Measurements from ENCODE around the gene ALOX5AP.

Gene ALOX5AP

DNA sequence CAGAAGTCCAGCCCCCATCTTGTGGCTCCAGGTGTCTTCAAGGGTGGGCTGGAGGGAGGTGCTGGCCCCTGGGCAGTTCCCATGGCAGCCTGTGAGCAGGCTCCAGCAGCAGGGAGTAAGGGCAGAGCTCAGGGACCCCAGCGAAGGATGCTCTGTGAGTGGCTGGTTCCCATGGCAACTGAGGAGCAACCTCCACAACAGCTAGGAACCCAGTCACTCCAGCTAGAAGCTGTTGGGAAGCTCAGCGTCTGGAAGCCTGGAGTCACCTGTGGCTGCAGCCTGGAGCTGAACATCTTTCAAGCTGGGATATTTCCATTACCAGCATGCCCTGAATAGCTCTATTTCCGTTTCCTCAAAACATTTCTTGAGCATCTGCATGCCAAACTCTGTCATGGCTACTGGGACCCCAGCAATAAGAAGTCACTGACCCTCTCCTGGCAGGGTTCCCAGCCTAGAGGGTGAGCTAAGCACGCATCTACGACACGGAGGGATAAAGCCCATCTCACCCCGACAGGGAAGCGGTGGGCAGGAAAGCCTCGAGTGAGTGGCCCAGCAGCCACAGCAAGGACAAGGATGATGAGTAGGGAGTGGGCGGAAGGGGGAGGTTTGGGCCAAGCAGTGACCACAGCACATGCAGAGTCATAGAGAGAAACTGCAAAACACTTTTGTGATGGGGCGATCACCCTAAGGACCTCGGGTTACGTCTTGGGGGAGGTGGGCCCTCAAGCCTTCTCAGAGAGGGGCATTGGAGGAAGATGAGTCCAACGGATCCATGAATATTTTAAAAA is 52.6 kb downstream of the ALOX5AP start:
- no peaks in the 10 kb centered on the region for H3K36me3 ChIP-seq (ENCODE audit: control insufficient read depth, insufficient read depth, low read length)
- DNase-seq (ENCODE audit: low read depth, low spot score) = no peak
- H3K27ac ChIP-seq (ENCODE audit: low read length) = no peak overlapping the region
- H3K4me1 ChIP-seq (ENCODE audit: control insufficient read depth, insufficient read depth, low read length) = no peaks in the 10 kb centered on the region
- no peak overlapping the region for H3K4me3 ChIP-seq (ENCODE audit: low read length)
- H3K27me3 ChIP-seq (ENCODE audit: control insufficient read depth, insufficient read depth, low read length) = no peaks in the 10 kb centered on the region
- no peaks in the 10 kb centered on the region for H3K9me3 ChIP-seq (ENCODE audit: control insufficient read depth, insufficient read depth, low read length)
- WGBS (ENCODE audit: insufficient coverage, insufficient read length) = no CpG with 5 or more reads among the region's 14 CpGs

DNA sequence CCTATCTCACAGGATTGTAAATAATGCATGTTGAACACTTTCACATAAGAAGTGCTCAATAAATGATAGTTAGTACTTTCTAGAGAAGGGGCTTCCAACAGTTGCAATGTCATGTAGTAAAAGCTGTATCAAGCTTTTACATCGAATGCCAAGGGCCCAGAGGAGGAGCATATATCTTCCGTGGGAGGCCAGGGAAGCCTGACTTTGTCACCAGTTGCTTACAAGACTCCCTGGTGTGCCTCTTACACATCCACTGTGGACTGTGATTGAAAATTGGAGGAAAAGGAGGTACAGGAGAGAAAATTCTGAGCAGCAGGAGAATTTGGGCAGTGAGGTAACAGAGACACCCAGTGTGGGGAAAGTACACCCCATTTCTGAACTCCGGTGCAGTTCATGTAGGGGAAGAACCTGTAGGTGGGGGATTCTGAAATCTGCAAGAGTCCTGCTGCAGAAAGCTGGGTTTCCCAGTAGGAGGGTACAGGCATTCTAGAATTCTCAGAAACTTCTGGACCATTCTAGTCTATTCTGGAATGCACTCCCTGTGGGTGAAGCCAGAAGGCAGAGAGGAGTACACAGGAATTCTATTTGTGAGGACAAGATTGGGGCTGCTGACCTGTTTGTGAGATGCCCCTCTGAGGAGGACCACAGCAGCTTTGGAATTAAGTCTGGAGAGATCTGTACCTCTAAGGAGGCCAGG is 54.0 kb downstream of the ALOX5AP start:
- no CpG with 5 or more reads among the region's 3 CpGs for WGBS (ENCODE audit: insufficient coverage, insufficient read length)

DNA sequence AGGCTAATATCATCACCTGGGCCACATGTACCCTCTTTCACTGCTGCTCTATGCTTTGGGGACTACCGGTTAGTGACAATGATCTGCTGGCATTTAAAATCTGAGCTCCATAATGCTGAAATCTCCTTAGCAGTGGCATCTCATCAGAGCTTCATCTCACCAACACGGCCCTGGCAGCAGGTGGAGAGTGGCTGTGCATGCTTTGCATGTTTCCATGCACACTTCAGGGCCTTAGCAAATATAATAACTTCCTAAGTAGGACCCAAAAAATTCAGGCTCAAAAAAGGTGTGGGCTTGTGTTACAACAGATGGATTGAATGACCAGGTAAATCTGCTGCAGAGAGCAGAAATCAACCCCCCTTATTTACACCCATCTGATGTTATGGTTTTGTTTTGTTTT is 55.2 kb downstream of the ALOX5AP start:
- Histone ChIP-seq H3K9me3 (ENCODE audit: control insufficient read depth, insufficient read depth, low read length) (no peaks in the 10 kb centered on the region), H3K4me3 (ENCODE audit: low read length) (no peak overlapping the region), H3K4me1 (ENCODE audit: control insufficient read depth, insufficient read depth, low read length) (no peaks in the 10 kb centered on the region), H3K27ac (ENCODE audit: low read length) (no peak overlapping the region), H3K27me3 (ENCODE audit: control insufficient read depth, insufficient read depth, low read length) (no peaks in the 10 kb centered on the region), H3K36me3 (ENCODE audit: control insufficient read depth, insufficient read depth, low read length) (no peaks in the 10 kb centered on the region)
- no peak for DNase-seq (ENCODE audit: low read depth, low spot score)
- WGBS (ENCODE audit: insufficient coverage, insufficient read length) = no CpG with 5 or more reads among the region's 2 CpGs

More for the DNA sequence above, 54.0 kb downstream of the ALOX5AP start:
- no peaks in the 10 kb centered on the region for H3K36me3 ChIP-seq (ENCODE audit: control insufficient read depth, insufficient read depth, low read length)
- no peak overlapping the region for H3K27ac ChIP-seq (ENCODE audit: low read length)
- no peaks in the 10 kb centered on the region for H3K9me3 ChIP-seq (ENCODE audit: control insufficient read depth, insufficient read depth, low read length)
- no peaks in the 10 kb centered on the region for H3K27me3 ChIP-seq (ENCODE audit: control insufficient read depth, insufficient read depth, low read length)
- no peaks in the 10 kb centered on the region for H3K4me1 ChIP-seq (ENCODE audit: control insufficient read depth, insufficient read depth, low read length)
- H3K4me3 ChIP-seq (ENCODE audit: low read length) = no peak overlapping the region
- DNase-seq (ENCODE audit: low read depth, low spot score) = no peak

DNA sequence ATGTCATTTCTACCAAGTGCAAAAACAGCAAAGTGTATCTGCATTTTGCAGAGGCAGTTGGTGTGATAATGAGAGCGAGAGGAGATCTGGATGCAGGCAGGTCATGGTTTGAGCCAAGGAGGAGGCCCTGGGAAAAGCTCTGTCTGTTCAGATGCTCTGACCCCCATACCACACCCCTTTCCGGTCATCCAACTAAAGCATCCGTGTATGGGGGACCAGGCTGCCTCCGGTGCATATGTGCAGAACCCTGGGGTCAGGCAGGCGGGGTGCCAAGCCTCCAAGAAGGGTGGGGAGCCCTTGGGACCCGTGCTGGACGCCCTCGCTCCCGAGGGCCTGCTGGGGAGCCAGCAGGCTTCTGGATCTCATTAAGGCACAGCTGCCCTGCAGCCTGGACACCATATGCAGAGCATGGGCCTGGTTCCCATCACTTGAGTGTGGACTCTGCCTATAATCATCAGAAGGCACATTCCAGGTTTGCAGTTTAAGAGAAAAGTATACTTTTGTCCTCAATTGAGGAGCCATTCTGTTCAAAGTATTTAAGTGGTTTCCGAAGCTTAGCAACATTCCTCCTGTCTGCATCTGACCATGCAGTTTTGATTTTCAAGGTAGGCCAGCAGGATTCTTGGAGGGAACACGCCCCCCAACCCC is 56.1 kb downstream of the ALOX5AP start:
- WGBS (ENCODE audit: insufficient coverage, insufficient read length) = no CpG with 5 or more reads among the region's 11 CpGs
- no peaks in the 10 kb centered on the region for H3K27me3 ChIP-seq (ENCODE audit: control insufficient read depth, insufficient read depth, low read length)
- H3K4me3 ChIP-seq (ENCODE audit: low read length) = no peak overlapping the region
- DNase-seq (ENCODE audit: low read depth, low spot score) = no peak
- no peaks in the 10 kb centered on the region for H3K9me3 ChIP-seq (ENCODE audit: control insufficient read depth, insufficient read depth, low read length)
- no peaks in the 10 kb centered on the region for H3K36me3 ChIP-seq (ENCODE audit: control insufficient read depth, insufficient read depth, low read length)
- H3K27ac ChIP-seq (ENCODE audit: low read length) = no peak overlapping the region
- H3K4me1 ChIP-seq (ENCODE audit: control insufficient read depth, insufficient read depth, low read length) = no peaks in the 10 kb centered on the region

DNA sequence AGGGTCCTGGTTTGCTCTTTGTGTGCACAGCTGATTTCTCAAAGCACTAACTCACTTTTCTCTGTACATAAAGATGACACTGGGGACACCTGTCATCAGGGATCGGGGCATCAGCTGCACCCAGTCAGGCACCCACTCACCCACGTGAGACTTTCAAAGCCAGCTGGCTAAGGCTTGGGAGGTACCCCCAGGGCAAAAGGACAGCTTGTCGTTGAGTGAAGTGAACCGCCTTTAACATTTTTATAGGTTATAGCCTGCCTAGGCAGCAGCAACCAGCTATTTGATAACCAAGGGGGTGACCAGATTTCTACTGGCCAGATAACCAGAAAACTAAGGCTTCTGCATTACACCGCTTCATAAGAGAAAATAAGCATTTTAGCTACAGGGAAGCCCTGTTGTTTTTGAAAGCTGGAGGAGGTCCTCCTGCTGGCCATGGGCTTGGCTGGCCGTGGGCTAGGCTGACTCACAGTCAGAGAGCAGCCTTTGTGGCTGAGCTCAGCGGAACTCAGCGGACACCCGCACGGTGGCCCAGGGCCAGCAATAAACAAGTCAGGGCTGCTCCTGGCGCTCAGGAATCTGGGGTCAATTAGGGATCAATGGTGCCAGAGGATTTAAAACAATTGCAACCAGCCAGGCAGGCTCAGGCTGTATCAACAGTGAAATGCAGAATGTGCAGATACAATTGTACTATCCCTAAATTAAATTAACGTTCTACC is 57.1 kb downstream of the ALOX5AP start:
- Histone ChIP-seq H3K27ac (ENCODE audit: low read length) (no peak overlapping the region), H3K4me3 (ENCODE audit: low read length) (no peak overlapping the region), H3K36me3 (ENCODE audit: control insufficient read depth, insufficient read depth, low read length) (no peaks in the 10 kb centered on the region), H3K4me1 (ENCODE audit: control insufficient read depth, insufficient read depth, low read length) (no peaks in the 10 kb centered on the region), H3K27me3 (ENCODE audit: control insufficient read depth, insufficient read depth, low read length) (no peaks in the 10 kb centered on the region), H3K9me3 (ENCODE audit: control insufficient read depth, insufficient read depth, low read length) (no peaks in the 10 kb centered on the region)
- no peak for DNase-seq (ENCODE audit: low read depth, low spot score)
- WGBS (ENCODE audit: insufficient coverage, insufficient read length) = no CpG with 5 or more reads among the region's 12 CpGs

DNA sequence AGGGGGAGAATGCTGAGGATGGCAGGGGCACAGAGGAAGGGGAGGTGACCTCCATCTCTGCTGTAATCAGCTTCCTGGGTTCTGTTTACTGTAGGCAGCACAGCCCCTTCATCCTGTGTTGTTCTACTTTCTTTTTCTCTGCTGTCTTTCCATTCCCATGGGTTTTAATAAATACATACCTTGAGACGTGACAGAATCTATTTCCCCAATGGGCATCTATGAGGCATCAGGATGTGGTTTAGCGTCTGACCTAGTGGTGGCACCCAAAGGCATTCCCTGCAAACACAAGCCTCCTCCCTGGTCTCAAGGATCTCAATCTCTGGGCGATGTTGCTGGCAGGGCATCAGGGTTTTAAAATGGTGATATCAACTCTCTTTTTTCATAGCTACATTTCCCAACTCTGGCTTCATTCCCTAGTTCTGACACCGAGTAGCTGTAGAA is 60.8 kb downstream of the ALOX5AP start:
- Histone ChIP-seq H3K27ac (ENCODE audit: low read length) (no peak overlapping the region), H3K27me3 (ENCODE audit: control insufficient read depth, insufficient read depth, low read length) (no peaks in the 10 kb centered on the region), H3K9me3 (ENCODE audit: control insufficient read depth, insufficient read depth, low read length) (no peaks in the 10 kb centered on the region), H3K36me3 (ENCODE audit: control insufficient read depth, insufficient read depth, low read length) (no peaks in the 10 kb centered on the region), H3K4me3 (ENCODE audit: low read length) (no peak overlapping the region), H3K4me1 (ENCODE audit: control insufficient read depth, insufficient read depth, low read length) (no peaks in the 10 kb centered on the region)
- no CpG with 5 or more reads among the region's 4 CpGs for WGBS (ENCODE audit: insufficient coverage, insufficient read length)
- DNase-seq (ENCODE audit: low read depth, low spot score) = no peak

DNA sequence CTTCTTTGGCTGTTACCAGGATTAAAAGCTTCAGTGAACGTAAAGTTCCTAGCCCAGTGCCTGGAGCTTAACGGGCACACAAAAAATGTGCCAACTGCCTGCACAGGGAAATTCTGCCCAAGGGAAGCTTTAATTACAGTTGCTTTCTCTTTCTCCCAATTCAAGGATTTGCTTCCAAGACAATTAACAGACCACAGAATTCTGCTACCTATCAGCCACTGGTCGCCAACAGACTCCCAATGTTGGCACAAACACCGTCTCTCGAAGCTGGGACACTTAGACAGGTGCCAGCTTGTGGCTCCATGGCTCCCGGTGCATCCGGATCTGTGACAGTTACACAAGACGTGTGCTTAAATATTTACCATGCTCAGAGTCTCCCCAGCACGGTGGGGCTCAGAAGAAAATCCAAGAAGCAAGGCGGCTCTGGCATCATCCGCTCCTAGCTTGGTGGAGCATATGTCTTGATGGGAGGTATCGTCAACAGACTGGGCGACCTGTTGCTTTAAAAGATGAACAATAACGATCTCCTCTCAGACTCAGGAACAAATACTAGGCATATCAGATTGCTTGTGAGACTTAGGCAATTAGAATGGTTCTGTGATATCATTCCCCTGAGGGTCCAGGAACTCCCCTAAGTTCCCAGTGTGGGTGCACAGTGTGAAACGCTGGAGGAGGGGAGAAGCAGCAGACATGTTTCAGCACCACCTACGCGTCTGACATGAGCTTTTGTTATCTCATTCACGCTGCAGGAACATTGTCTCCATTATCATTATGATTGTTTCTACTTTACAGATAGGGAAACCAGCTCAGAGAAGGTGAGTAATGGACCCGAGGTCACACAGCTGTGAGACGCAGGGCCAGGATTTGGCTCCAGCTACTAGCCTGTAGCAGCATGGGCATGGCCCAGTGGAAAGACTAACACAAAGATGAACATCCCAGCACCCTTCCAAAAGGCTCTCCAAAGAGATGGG is 61.6 kb downstream of the ALOX5AP start:
- Histone ChIP-seq H3K4me3 (ENCODE audit: low read length) (no peak overlapping the region), H3K27me3 (ENCODE audit: control insufficient read depth, insufficient read depth, low read length) (no peaks in the 10 kb centered on the region), H3K4me1 (ENCODE audit: control insufficient read depth, insufficient read depth, low read length) (no peaks in the 10 kb centered on the region), H3K27ac (ENCODE audit: low read length) (no peak overlapping the region), H3K36me3 (ENCODE audit: control insufficient read depth, insufficient read depth, low read length) (no peaks in the 10 kb centered on the region), H3K9me3 (ENCODE audit: control insufficient read depth, insufficient read depth, low read length) (no peaks in the 10 kb centered on the region)
- DNase-seq (ENCODE audit: low read depth, low spot score) = no peak
- WGBS (ENCODE audit: insufficient coverage, insufficient read length) = no CpG with 5 or more reads among the region's 20 CpGs

DNA sequence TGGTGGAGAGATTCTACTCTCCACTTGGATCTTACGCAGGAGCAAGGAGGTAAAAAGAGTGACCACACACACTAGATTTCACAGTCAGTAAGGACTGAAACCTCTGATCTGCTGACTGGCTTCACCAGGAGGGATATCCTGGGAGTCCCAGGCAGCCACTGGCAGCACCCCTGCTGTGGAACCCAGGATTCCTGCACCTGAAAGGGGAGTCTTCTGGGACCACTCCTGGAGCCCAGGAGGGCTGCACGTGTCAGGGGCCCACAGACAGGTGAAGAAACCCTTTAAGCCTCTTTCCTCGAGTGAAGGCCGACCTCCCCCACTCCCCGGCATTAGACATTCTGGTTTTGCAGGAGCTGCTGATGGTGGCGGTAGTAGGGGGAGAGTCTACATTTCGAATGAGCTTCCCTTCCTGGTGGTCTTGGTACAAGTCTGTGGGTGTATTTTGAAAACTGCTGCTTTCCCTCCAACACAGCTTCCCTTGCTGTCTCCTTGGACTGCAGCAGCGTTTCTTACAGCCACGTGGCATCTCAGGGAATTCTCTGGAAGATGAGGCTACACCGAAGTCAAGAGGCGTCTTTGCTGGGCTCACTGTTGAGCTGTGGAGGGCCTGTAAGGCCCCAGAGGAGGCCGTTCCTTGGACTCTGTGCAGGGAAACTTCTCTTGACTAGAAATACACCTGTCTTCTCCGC is 62.6 kb downstream of the ALOX5AP start:
- Histone ChIP-seq H3K9me3 (ENCODE audit: control insufficient read depth, insufficient read depth, low read length) (no peaks in the 10 kb centered on the region), H3K36me3 (ENCODE audit: control insufficient read depth, insufficient read depth, low read length) (no peaks in the 10 kb centered on the region), H3K27ac (ENCODE audit: low read length) (no peak overlapping the region), H3K4me1 (ENCODE audit: control insufficient read depth, insufficient read depth, low read length) (no peaks in the 10 kb centered on the region), H3K4me3 (ENCODE audit: low read length) (no peak overlapping the region), H3K27me3 (ENCODE audit: control insufficient read depth, insufficient read depth, low read length) (no peaks in the 10 kb centered on the region)
- WGBS (ENCODE audit: insufficient coverage, insufficient read length) = no CpG with 5 or more reads among the region's 13 CpGs
- DNase-seq (ENCODE audit: low read depth, low spot score) = no peak

DNA sequence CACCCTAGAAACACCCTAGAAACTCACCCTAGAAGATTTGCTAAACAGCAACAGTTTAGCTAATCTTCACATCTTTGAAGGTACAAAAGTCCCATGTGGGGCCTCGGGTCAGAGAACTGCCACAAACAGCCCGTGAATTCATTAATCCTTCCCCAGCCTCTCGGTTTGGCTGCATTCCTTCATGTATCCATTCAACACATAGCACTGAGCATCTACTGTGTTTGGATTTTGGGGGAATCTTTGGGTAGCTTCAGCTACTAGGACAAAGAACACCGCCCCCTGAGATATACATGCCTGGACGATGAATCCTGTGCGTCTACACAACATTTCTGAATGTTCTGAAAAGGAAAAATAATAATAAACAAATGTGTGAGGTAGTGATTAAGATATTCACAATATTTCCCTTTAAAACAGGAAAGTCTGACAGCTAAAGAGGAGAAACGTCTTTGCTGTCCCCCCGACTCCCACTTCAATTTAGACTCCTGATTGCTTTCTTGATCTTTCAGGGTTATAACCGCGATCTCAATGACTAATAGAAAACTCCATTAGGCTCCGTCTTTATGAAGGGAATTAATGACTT is 63.5 kb downstream of the ALOX5AP start:
- no peaks in the 10 kb centered on the region for H3K9me3 ChIP-seq (ENCODE audit: control insufficient read depth, insufficient read depth, low read length)
- WGBS (ENCODE audit: insufficient coverage, insufficient read length) = no CpG with 5 or more reads among the region's 11 CpGs
- no peaks in the 10 kb centered on the region for H3K36me3 ChIP-seq (ENCODE audit: control insufficient read depth, insufficient read depth, low read length)
- no peaks in the 10 kb centered on the region for H3K27me3 ChIP-seq (ENCODE audit: control insufficient read depth, insufficient read depth, low read length)
- H3K4me1 ChIP-seq (ENCODE audit: control insufficient read depth, insufficient read depth, low read length) = no peaks in the 10 kb centered on the region
- no peak overlapping the region for H3K27ac ChIP-seq (ENCODE audit: low read length)
- H3K4me3 ChIP-seq (ENCODE audit: low read length) = no peak overlapping the region
- no peak for DNase-seq (ENCODE audit: low read depth, low spot score)
